H9 (cell line): ENCODE data around the gene ZNRF3. TPM values are rescaled to one million over a fixed set of nuclear protein-coding genes. Genes with fewer than 3 reads are reported as not detected.

Experiments
- DNase-seq: peaks from one replicate; pipeline ENCODE4 v3.0.0-alpha.2; 2017
- H2AFZ ChIP-seq: one replicate; pipeline ENCODE4 v1.6.1; 2013; ENCODE audit warnings: mild to moderate bottlenecking, low read length, control low read depth, moderate library complexity
- H2AK5ac ChIP-seq: 2 replicates; pipeline ENCODE4 v1.6.1; 2013; ENCODE audit warnings: low read length, control low read depth, mixed read lengths; ENCODE audit not compliant: insufficient read length
- H2BK120ac ChIP-seq: one replicate; pipeline ENCODE4 v1.6.1; 2013; ENCODE audit warnings: low read depth, mild to moderate bottlenecking, low read length, control low read depth, inconsistent platforms; ENCODE audit not compliant: poor library complexity, severe bottlenecking
- H2BK12ac ChIP-seq: 2 replicates; pipeline ENCODE4 v1.6.1; 2013; ENCODE audit warnings: low read length, control low read depth, mixed read lengths, low read depth; ENCODE audit not compliant: insufficient read length
- H2BK15ac ChIP-seq: 2 replicates; pipeline ENCODE4 v1.6.1; 2013; ENCODE audit warnings: low read depth, low read length, control low read depth
- H2BK20ac ChIP-seq: one replicate; pipeline ENCODE4 v1.6.1; 2013; ENCODE audit warnings: low read depth, mild to moderate bottlenecking, low read length, control low read depth, inconsistent platforms; ENCODE audit not compliant: poor library complexity, severe bottlenecking
- H2BK5ac ChIP-seq: 2 replicates; pipeline ENCODE4 v1.6.1; 2013; ENCODE audit warnings: low read length, control low read depth, mixed read lengths; ENCODE audit not compliant: insufficient read length
- H3K14ac ChIP-seq: 2 replicates; pipeline ENCODE4 v1.6.1; 2013; ENCODE audit warnings: low read length, control low read depth; ENCODE audit not compliant: insufficient read depth
- H3K18ac ChIP-seq: 2 replicates; pipeline ENCODE4 v1.6.1; 2013; ENCODE audit warnings: low read depth, mild to moderate bottlenecking, mixed read lengths, low read length, control low read depth; ENCODE audit not compliant: insufficient read length
- H3K23ac ChIP-seq: 2 replicates; pipeline ENCODE4 v1.6.1; 2013; ENCODE audit warnings: low read length, control low read depth, mixed read lengths, low read depth; ENCODE audit not compliant: insufficient read length
- H3K23me2 ChIP-seq: 2 replicates; pipeline ENCODE4 v1.6.1; 2013; ENCODE audit warnings: low read depth, mild to moderate bottlenecking, mixed read lengths, low read length, control low read depth; ENCODE audit not compliant: insufficient read length, poor library complexity, severe bottlenecking
- H3K27ac ChIP-seq: 2 replicates; pipeline ENCODE4 v1.5.1; 2013; ENCODE audit warnings: low read length, control low read depth, mixed read lengths, low read depth; ENCODE audit not compliant: insufficient read length
- H3K27me3 ChIP-seq: 2 replicates; pipeline ENCODE4 v1.6.1; 2013; ENCODE audit warnings: low read length, control low read depth, inconsistent platforms; ENCODE audit not compliant: insufficient read depth
- H3K4ac ChIP-seq: 2 replicates; pipeline ENCODE4 v1.6.1; 2013; ENCODE audit warnings: low read depth, mild to moderate bottlenecking, control low read depth, inconsistent platforms, low read length, moderate library complexity
- H3K4me1 ChIP-seq: 2 replicates; pipeline ENCODE4 v1.6.1; 2013; ENCODE audit warnings: low read length, control low read depth, inconsistent platforms; ENCODE audit not compliant: insufficient read depth
- H3K4me2 ChIP-seq: 2 replicates; pipeline ENCODE4 v1.6.1; 2013; ENCODE audit warnings: low read length, control low read depth, mixed read lengths; ENCODE audit not compliant: insufficient read length, insufficient read depth
- H3K56ac ChIP-seq: 2 replicates; pipeline ENCODE4 v1.6.1; 2013; ENCODE audit warnings: low read depth, mild to moderate bottlenecking, mixed read lengths, low read length, control low read depth; ENCODE audit not compliant: insufficient read length
- H3K79me1 ChIP-seq: 2 replicates; pipeline ENCODE4 v1.6.1; 2013; ENCODE audit warnings: low read depth, mild to moderate bottlenecking, moderate library complexity, low read length, control low read depth, inconsistent platforms; ENCODE audit not compliant: insufficient read depth, poor library complexity, severe bottlenecking
- H3K79me2 ChIP-seq: 2 replicates; pipeline ENCODE4 v1.6.1; 2013; ENCODE audit warnings: low read length, control low read depth, inconsistent platforms; ENCODE audit not compliant: insufficient read depth
- H3K9ac ChIP-seq: 2 replicates; pipeline ENCODE4 v1.6.1; 2013; ENCODE audit warnings: low read length, control low read depth, mixed read lengths; ENCODE audit not compliant: insufficient read length; ENCODE audit errors: extremely low read depth
- H3K9me3 ChIP-seq: one replicate; pipeline ENCODE4 v1.6.1; 2013; ENCODE audit warnings: low read depth, low read length, inconsistent platforms; ENCODE audit not compliant: control insufficient read depth
- H3T11ph ChIP-seq: one replicate; pipeline ENCODE4 v1.6.1; 2013; ENCODE audit warnings: mild to moderate bottlenecking, low read length, control low read depth, inconsistent platforms
- H4K20me1 ChIP-seq: one replicate; pipeline ENCODE4 v1.6.1; 2013; ENCODE audit not compliant: control insufficient read depth, insufficient read length, insufficient read depth
- H4K5ac ChIP-seq: 2 replicates; pipeline ENCODE4 v1.6.1; 2013; ENCODE audit warnings: low read depth, mild to moderate bottlenecking, mixed read lengths, low read length, control low read depth; ENCODE audit not compliant: insufficient read length
- H4K8ac ChIP-seq: replicated peaks from 2 replicates; pipeline ENCODE4 v1.6.1; 2013; ENCODE audit warnings: low read length, control low read depth, mixed read lengths, low read depth; ENCODE audit not compliant: insufficient read length
- H4K91ac ChIP-seq: 2 replicates; pipeline ENCODE4 v1.6.1; 2013; ENCODE audit warnings: low read depth, mild to moderate bottlenecking, moderate library complexity, mixed read lengths, low read length, control low read depth; ENCODE audit not compliant: insufficient read length
- H3K27ac Mint-ChIP-seq, 3 experiments: 2 replicates in 2 of 3; 3 replicates in 1 of 3; pipeline ENCODE4 v1.8.0; 2020 to 2021; ENCODE audit warnings: mixed read lengths in 3 of 3, mild to moderate bottlenecking in 1 of 3, moderate library complexity in 1 of 3
- H3K27me3 Mint-ChIP-seq: 2 replicates; pipeline ENCODE4 v1.8.0; 2021; ENCODE audit warnings: low read depth, mild to moderate bottlenecking, moderate library complexity, mixed read lengths
- H3K36me3 Mint-ChIP-seq, 3 experiments: 2 replicates in 2 of 3; 3 replicates in 1 of 3; pipeline ENCODE4 v1.8.0; 2020 to 2021; ENCODE audit warnings: low read depth in 3 of 3, mixed read lengths in 3 of 3; ENCODE audit not compliant: insufficient read depth in 1 of 3
- H3K4me1 Mint-ChIP-seq, 2 experiments: 2 replicates each; pipeline ENCODE4 v1.8.0; 2020; ENCODE audit warnings: mixed read lengths in 2 of 2
- H3K4me3 Mint-ChIP-seq, 2 experiments: 2 replicates in 1 of 2; 3 replicates in 1 of 2; pipeline ENCODE4 v1.8.0; 2020 to 2021; ENCODE audit warnings: mild to moderate bottlenecking in 2 of 2, mixed read lengths in 2 of 2, moderate library complexity in 1 of 2
- H3K9me3 Mint-ChIP-seq, 2 experiments: 2 replicates in 1 of 2; 3 replicates in 1 of 2; pipeline ENCODE4 v1.8.0; 2020; ENCODE audit warnings: mild to moderate bottlenecking in 2 of 2, mixed read lengths in 2 of 2, moderate library complexity in 1 of 2
- WGBS: extraction: QIAGEN DNeasy Blood & Tissue Kit; methylation state at CpG from one replicate; pipeline ENCODE4 v1.1.7; 2013; ENCODE audit warnings: missing lambda C conversion rate, low lambda C conversion rate, mixed read lengths; ENCODE audit not compliant: insufficient read length; ENCODE audit errors: extremely low coverage; 5-methylcytosine and 5-hydroxymethylcytosine counted together
- total RNA-seq: library from RNA; stranded (reverse); gene quantifications from 2 replicates; pipeline ENCODE4 v1.2.1, GENCODE V29; 2021
- TF ChIP-seq, protein P1 (sequence below): fragments of 200-600 bp; sonication (generic); conservative IDR thresholded peaks from 3 replicates; pipeline ENCODE4 v1.8.0; 2021; ENCODE audit warnings: antibody characterized with exemption, mild to moderate bottlenecking

ZNRF3 gene
- total RNA-seq, 1 experiment from 2014 or later, result 20.6 TPM

DNA sequence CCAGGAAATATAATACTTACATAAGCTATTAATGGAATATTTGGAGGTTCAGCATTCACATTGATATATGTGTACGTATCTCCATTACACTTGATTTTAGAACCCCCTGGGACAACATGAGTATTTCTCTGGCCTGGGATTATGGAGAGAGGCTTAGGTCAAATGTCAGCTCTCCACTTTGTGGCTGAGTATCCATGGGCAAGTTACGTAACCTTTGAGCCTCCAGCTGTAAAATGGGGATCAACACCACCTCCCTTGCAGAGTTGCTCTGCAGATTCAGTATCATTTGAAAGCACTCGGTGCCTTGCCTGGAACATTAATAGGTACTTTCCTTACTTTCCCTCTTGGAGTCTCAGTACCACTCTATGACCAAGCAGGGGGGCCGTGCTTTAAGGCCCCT is 145.1 kb downstream of the ZNRF3 start:
- WGBS, result no CpG with 5 or more reads among the region's 4 CpGs
- peaks cover 14% of the 10 kb centered on the region for H3K23me2 ChIP-seq
- no peaks in the 10 kb centered on the region for H3K79me1 ChIP-seq
- Mint-ChIP-seq H3K36me3 (peaks cover 0 to 12% (median 2%) of the 10 kb centered on the region in 3 experiments; a peak in 4 of 7 replicates), H3K9me3 (no peaks in the 10 kb centered on the region), H3K4me1 (peaks cover 43 to 46% of the 10 kb centered on the region in 2 experiments), H3K4me3 (no peak overlapping the region), H3K27ac (no peak overlapping the region), H3K27me3 (no peaks in the 10 kb centered on the region)
- H3K27ac ChIP-seq, result no peak overlapping the region
- no peaks in the 10 kb centered on the region for H3K27me3 ChIP-seq
- H3K4ac ChIP-seq, result no peak overlapping the region
- no peak overlapping the region for H2BK20ac ChIP-seq
- no peak overlapping the region for H4K91ac ChIP-seq
- H2BK12ac ChIP-seq, result no peak overlapping the region
- H3K18ac ChIP-seq, result no peak overlapping the region
- H4K5ac ChIP-seq, result no peak overlapping the region
- H2BK15ac ChIP-seq, result no peak overlapping the region
- H3K9me3 ChIP-seq, result no peaks in the 10 kb centered on the region
- H4K20me1 ChIP-seq, result no peaks in the 10 kb centered on the region
- DNase-seq, result no peak
- no peak overlapping the region for H2AK5ac ChIP-seq
- no peak overlapping the region for H3T11ph ChIP-seq
- no peaks in the 10 kb centered on the region; the same call in 1 of the 2 replicates for H3K79me2 ChIP-seq
- H3K23ac ChIP-seq, result no peak overlapping the region
- TF ChIP-seq, protein P1, sequence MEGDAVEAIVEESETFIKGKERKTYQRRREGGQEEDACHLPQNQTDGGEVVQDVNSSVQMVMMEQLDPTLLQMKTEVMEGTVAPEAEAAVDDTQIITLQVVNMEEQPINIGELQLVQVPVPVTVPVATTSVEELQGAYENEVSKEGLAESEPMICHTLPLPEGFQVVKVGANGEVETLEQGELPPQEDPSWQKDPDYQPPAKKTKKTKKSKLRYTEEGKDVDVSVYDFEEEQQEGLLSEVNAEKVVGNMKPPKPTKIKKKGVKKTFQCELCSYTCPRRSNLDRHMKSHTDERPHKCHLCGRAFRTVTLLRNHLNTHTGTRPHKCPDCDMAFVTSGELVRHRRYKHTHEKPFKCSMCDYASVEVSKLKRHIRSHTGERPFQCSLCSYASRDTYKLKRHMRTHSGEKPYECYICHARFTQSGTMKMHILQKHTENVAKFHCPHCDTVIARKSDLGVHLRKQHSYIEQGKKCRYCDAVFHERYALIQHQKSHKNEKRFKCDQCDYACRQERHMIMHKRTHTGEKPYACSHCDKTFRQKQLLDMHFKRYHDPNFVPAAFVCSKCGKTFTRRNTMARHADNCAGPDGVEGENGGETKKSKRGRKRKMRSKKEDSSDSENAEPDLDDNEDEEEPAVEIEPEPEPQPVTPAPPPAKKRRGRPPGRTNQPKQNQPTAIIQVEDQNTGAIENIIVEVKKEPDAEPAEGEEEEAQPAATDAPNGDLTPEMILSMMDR, result no peak
- H3K14ac ChIP-seq, result no peak overlapping the region
- no peak overlapping the region for H2BK120ac ChIP-seq
- no peak overlapping the region for H4K8ac ChIP-seq
- H3K9ac ChIP-seq, result no peak overlapping the region
- no peak overlapping the region for H3K4me2 ChIP-seq
- no peak overlapping the region for H3K56ac ChIP-seq
- no peak overlapping the region for H2AFZ ChIP-seq
- H2BK5ac ChIP-seq, result no peak overlapping the region
- H3K4me1 ChIP-seq, result peaks cover 10% of the 10 kb centered on the region; the same call in 1 of the 2 replicates
